B cell (primary cell): ENCODE measurements around the gene PIK3R3.

ENCODE experiments used
- EZH2 ChIP-seq: IDR thresholded peaks from 2 replicates; pipeline ENCODE4 v1.6.1; 2012; ENCODE audit warnings: borderline replicate concordance, low read depth, mild to moderate bottlenecking, moderate library complexity, low read length; ENCODE audit not compliant: insufficient read depth, poor library complexity, severe bottlenecking
- TF ChIP-seq, protein P1 (sequence below): fragments of 200-600 bp; IDR thresholded peaks from one replicate; pipeline ENCODE4 v1.8.0; 2022; ENCODE audit warnings: antibody characterized with exemption, mild to moderate bottlenecking

DNA sequence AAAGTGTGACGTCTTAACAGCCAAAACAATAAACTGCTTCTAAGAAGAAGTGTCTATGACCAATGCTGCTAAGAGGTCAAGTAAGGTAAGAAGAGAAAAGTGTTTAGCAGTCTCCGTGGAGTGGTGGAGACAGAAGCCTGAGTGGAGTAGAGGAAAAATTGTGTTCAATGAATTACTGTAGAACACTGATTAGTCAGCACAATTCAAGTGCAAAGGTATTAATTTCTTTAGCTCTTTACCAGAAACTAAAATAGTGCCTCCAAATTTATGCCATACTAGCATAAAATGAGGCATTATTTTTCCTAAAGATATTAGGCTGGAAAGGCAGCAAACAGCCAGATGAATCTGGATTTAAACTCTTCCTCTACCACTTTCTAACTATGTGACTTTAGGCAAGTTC lies 56.1 kb downstream of the PIK3R3 start:
- TF ChIP-seq, protein P1, sequence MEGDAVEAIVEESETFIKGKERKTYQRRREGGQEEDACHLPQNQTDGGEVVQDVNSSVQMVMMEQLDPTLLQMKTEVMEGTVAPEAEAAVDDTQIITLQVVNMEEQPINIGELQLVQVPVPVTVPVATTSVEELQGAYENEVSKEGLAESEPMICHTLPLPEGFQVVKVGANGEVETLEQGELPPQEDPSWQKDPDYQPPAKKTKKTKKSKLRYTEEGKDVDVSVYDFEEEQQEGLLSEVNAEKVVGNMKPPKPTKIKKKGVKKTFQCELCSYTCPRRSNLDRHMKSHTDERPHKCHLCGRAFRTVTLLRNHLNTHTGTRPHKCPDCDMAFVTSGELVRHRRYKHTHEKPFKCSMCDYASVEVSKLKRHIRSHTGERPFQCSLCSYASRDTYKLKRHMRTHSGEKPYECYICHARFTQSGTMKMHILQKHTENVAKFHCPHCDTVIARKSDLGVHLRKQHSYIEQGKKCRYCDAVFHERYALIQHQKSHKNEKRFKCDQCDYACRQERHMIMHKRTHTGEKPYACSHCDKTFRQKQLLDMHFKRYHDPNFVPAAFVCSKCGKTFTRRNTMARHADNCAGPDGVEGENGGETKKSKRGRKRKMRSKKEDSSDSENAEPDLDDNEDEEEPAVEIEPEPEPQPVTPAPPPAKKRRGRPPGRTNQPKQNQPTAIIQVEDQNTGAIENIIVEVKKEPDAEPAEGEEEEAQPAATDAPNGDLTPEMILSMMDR: no peak
- TF ChIP-seq EZH2: no peak
